ENCODE results near the gene DNPEP. TPM values are rescaled to one million over a fixed set of nuclear protein-coding genes. Genes with fewer than 3 reads are reported as not detected.

Gene DNPEP
- total RNA-seq, 6 experiments from 2014 or later, result 46.9 to 59.4 (median 53.0) TPM

DNA sequence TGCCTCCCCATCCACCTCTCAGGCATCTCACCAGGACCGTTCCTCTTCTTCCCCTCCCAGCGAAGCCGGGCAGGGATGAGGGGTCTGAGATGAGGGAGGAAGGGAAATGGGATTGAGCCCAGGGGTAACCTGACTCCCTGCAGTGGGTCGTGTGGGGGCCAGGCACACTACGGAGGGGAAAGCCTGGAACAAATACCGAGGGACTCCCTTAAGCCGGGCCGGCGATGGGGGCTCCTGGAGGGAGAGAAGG, 46.7 kb upstream of the DNPEP start:
- no peaks in the 10 kb centered on the region for H3K36me3 Mint-ChIP-seq (ENCODE audit: low read depth)
- TF ChIP-seq, protein P1, sequence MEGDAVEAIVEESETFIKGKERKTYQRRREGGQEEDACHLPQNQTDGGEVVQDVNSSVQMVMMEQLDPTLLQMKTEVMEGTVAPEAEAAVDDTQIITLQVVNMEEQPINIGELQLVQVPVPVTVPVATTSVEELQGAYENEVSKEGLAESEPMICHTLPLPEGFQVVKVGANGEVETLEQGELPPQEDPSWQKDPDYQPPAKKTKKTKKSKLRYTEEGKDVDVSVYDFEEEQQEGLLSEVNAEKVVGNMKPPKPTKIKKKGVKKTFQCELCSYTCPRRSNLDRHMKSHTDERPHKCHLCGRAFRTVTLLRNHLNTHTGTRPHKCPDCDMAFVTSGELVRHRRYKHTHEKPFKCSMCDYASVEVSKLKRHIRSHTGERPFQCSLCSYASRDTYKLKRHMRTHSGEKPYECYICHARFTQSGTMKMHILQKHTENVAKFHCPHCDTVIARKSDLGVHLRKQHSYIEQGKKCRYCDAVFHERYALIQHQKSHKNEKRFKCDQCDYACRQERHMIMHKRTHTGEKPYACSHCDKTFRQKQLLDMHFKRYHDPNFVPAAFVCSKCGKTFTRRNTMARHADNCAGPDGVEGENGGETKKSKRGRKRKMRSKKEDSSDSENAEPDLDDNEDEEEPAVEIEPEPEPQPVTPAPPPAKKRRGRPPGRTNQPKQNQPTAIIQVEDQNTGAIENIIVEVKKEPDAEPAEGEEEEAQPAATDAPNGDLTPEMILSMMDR (IDR thresholded peaks at IDR 0.05), result no peak
- no peak for DNase-seq
- peaks cover 16% of the 10 kb centered on the region for H3K4me1 Mint-ChIP-seq (ENCODE audit: low read depth)
- H3K27ac Mint-ChIP-seq, result no peak overlapping the region
- no peak overlapping the region for H3K4me3 Mint-ChIP-seq
- H3K27me3 Mint-ChIP-seq (ENCODE audit: insufficient read depth), result peaks cover 4% of the 10 kb centered on the region; the same call in 1 of the 2 replicates
- no peaks in the 10 kb centered on the region for H3K9me3 Mint-ChIP-seq

- peak; percentile 59 for DNase-seq
- H3K27ac Mint-ChIP-seq, result no peak overlapping the region
- no peaks in the 10 kb centered on the region for H3K9me3 Mint-ChIP-seq
- H3K36me3 Mint-ChIP-seq (ENCODE audit: low read depth), result no peaks in the 10 kb centered on the region
- TF ChIP-seq, protein P1 (IDR thresholded peaks at IDR 0.05), result peak; percentile 76
- peaks cover 22% of the 10 kb centered on the region for H3K4me1 Mint-ChIP-seq (ENCODE audit: low read depth)
- peaks cover 4% of the 10 kb centered on the region; the same call in 1 of the 2 replicates for H3K27me3 Mint-ChIP-seq (ENCODE audit: insufficient read depth)
- no peak overlapping the region for H3K4me3 Mint-ChIP-seq
Observed at GRCh38 chr2:219433666-219434467, 46.2 kb upstream of the DNPEP start.

GRCh38 chr2:219430633-219431615, 43.2 kb upstream of the DNPEP start:
- peaks cover 36% of the 10 kb centered on the region for H3K4me1 Mint-ChIP-seq (ENCODE audit: low read depth)
- no peak overlapping the region for H3K27ac Mint-ChIP-seq
- TF ChIP-seq, protein P1 (IDR thresholded peaks at IDR 0.05), result peak; percentile 62
- H3K36me3 Mint-ChIP-seq (ENCODE audit: low read depth), result no peaks in the 10 kb centered on the region
- H3K27me3 Mint-ChIP-seq (ENCODE audit: insufficient read depth), result peaks cover 4% of the 10 kb centered on the region
- H3K4me3 Mint-ChIP-seq, result no peak overlapping the region
- H3K9me3 Mint-ChIP-seq, result no peaks in the 10 kb centered on the region
- DNase-seq, result peak; percentile 31

GRCh38 chr2:219429958-219430606, 42.4 kb upstream of the DNPEP start:
- TF ChIP-seq, protein P1 (IDR thresholded peaks at IDR 0.05), result no peak
- H3K27ac Mint-ChIP-seq, result no peak overlapping the region
- no peaks in the 10 kb centered on the region for H3K36me3 Mint-ChIP-seq (ENCODE audit: low read depth)
- DNase-seq, result no peak
- peaks cover 4% of the 10 kb centered on the region for H3K27me3 Mint-ChIP-seq (ENCODE audit: insufficient read depth)
- peaks cover 36% of the 10 kb centered on the region for H3K4me1 Mint-ChIP-seq (ENCODE audit: low read depth)
- H3K4me3 Mint-ChIP-seq, result no peak overlapping the region
- H3K9me3 Mint-ChIP-seq, result no peaks in the 10 kb centered on the region

- peak overlapping the region; percentile 70 for H3K27ac Mint-ChIP-seq
- DNase-seq, result no peak
- H3K4me1 Mint-ChIP-seq (ENCODE audit: low read depth), result peaks cover 48% of the 10 kb centered on the region
- peaks cover 5% of the 10 kb centered on the region for H3K27me3 Mint-ChIP-seq (ENCODE audit: insufficient read depth)
- TF ChIP-seq, protein P1 (IDR thresholded peaks at IDR 0.05), result no peak
- no peak overlapping the region for H3K4me3 Mint-ChIP-seq
- H3K9me3 Mint-ChIP-seq, result no peaks in the 10 kb centered on the region
- no peaks in the 10 kb centered on the region for H3K36me3 Mint-ChIP-seq (ENCODE audit: low read depth)
Observed at GRCh38 chr2:219428469-219428868, 40.8 kb upstream of the DNPEP start.

All from HFFc6 (cell line).